Liver (tissue), 9 donors: ENCODE data around the gene UBL3. TPM values are rescaled to one million over a fixed set of nuclear protein-coding genes. Genes with fewer than 3 reads are reported as not detected.

Source experiments
- DNase-seq: peaks from one replicate; pipeline ENCODE4 v3.0.0-alpha.2; 2017; ENCODE audit warnings: low spot score
- H3K27ac ChIP-seq, 2 donors: one replicate each; pipeline ENCODE4 v1.7.0; 2013; ENCODE audit warnings: inconsistent platforms in 2 of 2, low read length in 2 of 2, control low read depth in 1 of 2, low read depth in 1 of 2, mild to moderate bottlenecking in 1 of 2
- H3K27me3 ChIP-seq, 4 donors: one replicate each; pipeline versions ENCODE4 v1.6.1 to v1.7.0; 2013; ENCODE audit warnings: low read length in 3 of 4, inconsistent platforms in 1 of 4, mild to moderate bottlenecking in 1 of 4, moderate library complexity in 1 of 4; ENCODE audit not compliant: control insufficient read depth in 4 of 4, insufficient read depth in 4 of 4
- H3K36me3 ChIP-seq, 4 donors: one replicate each; pipeline versions ENCODE4 v1.6.1 to v1.7.0; 2013; ENCODE audit warnings: low read length in 3 of 4, mild to moderate bottlenecking in 3 of 4, low read depth in 1 of 4, moderate library complexity in 1 of 4; ENCODE audit not compliant: control insufficient read depth in 4 of 4, insufficient read depth in 3 of 4
- H3K4me1 ChIP-seq, 4 donors: one replicate each; pipeline versions ENCODE4 v1.6.1 to v1.7.0; 2013; ENCODE audit warnings: low read length in 3 of 4, mild to moderate bottlenecking in 3 of 4, moderate library complexity in 1 of 4; ENCODE audit not compliant: control insufficient read depth in 4 of 4, insufficient read depth in 4 of 4
- H3K4me3 ChIP-seq, 3 donors: one replicate each; pipeline versions ENCODE4 v1.6.1 to v1.7.0; 2013; ENCODE audit warnings: low read length in 3 of 3, control low read depth in 1 of 3, low read depth in 1 of 3, mild to moderate bottlenecking in 1 of 3
- H3K9ac ChIP-seq, 2 donors: one replicate each; pipeline ENCODE4 v1.7.0; 2013; ENCODE audit warnings: low read length in 2 of 2, mild to moderate bottlenecking in 2 of 2, moderate library complexity in 2 of 2, control low read depth in 1 of 2, low read depth in 1 of 2
- H3K9me3 ChIP-seq, 4 donors: one replicate each; pipeline versions ENCODE4 v1.6.1 to v1.7.0; 2013; ENCODE audit warnings: low read length in 3 of 4; ENCODE audit not compliant: control insufficient read depth in 4 of 4
- ATF3 ChIP-seq: IDR thresholded peaks from 2 replicates; pipeline ENCODE4 v1.6.1; 2016; ENCODE audit warnings: antibody characterized with exemption
- EGR1 ChIP-seq, 2 donors: IDR thresholded peaks; 2 replicates each; pipeline ENCODE4 v1.6.1; 2016 to 2018; ENCODE audit warnings: antibody characterized with exemption in 2 of 2, low read depth in 2 of 2
- FOXA1 ChIP-seq: IDR thresholded peaks from 2 replicates; pipeline ENCODE4 v1.6.1; 2016; ENCODE audit warnings: antibody characterized with exemption
- FOXA2 ChIP-seq: IDR thresholded peaks from 2 replicates; pipeline ENCODE4 v1.6.1; 2016; ENCODE audit warnings: antibody characterized with exemption
- GABPA ChIP-seq, 2 donors: IDR thresholded peaks in 1 of 2; conservative IDR thresholded peaks in 1 of 2; 2 replicates each; pipeline ENCODE4 v1.6.1; 2016; ENCODE audit warnings: antibody characterized with exemption in 2 of 2, mild to moderate bottlenecking in 1 of 2, moderate library complexity in 1 of 2
- HNF4A ChIP-seq, 2 donors: conservative IDR thresholded peaks; 2 replicates each; pipeline ENCODE4 v1.6.1; 2016; ENCODE audit warnings: antibody characterized with exemption in 2 of 2, mild to moderate bottlenecking in 2 of 2
- HNF4G ChIP-seq: IDR thresholded peaks from 2 replicates; pipeline ENCODE4 v1.6.1; 2016; ENCODE audit warnings: antibody characterized with exemption
- JUND ChIP-seq, 2 donors: IDR thresholded peaks; 2 replicates each; pipeline ENCODE4 v1.6.1; 2016; ENCODE audit warnings: antibody characterized with exemption in 2 of 2
- NR2F2 ChIP-seq: IDR thresholded peaks from 2 replicates; pipeline ENCODE4 v1.6.1; 2016; ENCODE audit warnings: antibody characterized with exemption
- RAD21 ChIP-seq, 2 donors: IDR thresholded peaks; 2 replicates each; pipeline ENCODE4 v1.6.1; 2016; ENCODE audit warnings: antibody characterized with exemption in 2 of 2, mild to moderate bottlenecking in 2 of 2
- REST ChIP-seq: IDR thresholded peaks from 2 replicates; pipeline ENCODE4 v1.6.1; 2016; ENCODE audit warnings: antibody characterized with exemption, mild to moderate bottlenecking
- RXRA ChIP-seq, 2 donors: IDR thresholded peaks; 2 replicates each; pipeline ENCODE4 v1.6.1; 2017 to 2018; ENCODE audit warnings: antibody characterized with exemption in 2 of 2, mild to moderate bottlenecking in 1 of 2
- SP1 ChIP-seq: IDR thresholded peaks from 2 replicates; pipeline ENCODE4 v1.6.1; 2018; ENCODE audit warnings: antibody characterized with exemption, mild to moderate bottlenecking
- TAF1 ChIP-seq: conservative IDR thresholded peaks from 2 replicates; pipeline ENCODE4 v1.6.1; 2016; ENCODE audit warnings: antibody characterized with exemption, mild to moderate bottlenecking
- YY1 ChIP-seq: IDR thresholded peaks from 2 replicates; pipeline ENCODE4 v1.6.1; 2016; ENCODE audit warnings: antibody characterized with exemption, mild to moderate bottlenecking
- ZBTB33 ChIP-seq: IDR thresholded peaks from 2 replicates; pipeline ENCODE4 v1.6.1; 2016; ENCODE audit warnings: antibody characterized with exemption
- WGBS: extraction: QIAGEN DNeasy Blood & Tissue Kit; methylation state at CpG from one replicate; pipeline ENCODE4 v1.1.7; 2013; 5-methylcytosine and 5-hydroxymethylcytosine counted together
- polyA plus RNA-seq, 2 donors: library from polyadenylated mRNA; stranded (reverse) in 1 of 2; unstranded in 1 of 2; fragments of 200-250 nt in 1 of 2; fragments of >200 nt in 1 of 2; fragmentation: Nextera tagmentation in 1 of 2; extraction: Ambion mirVana in 1 of 2; gene quantifications; one replicate each; pipeline versions ENCODE4 v1.2.1 to v1.2.3, GENCODE V29; 2013 to 2015
- total RNA-seq, 2 donors: library from RNA; depleted of rRNA; stranded (reverse); fragments of >200 nt; gene quantifications; one replicate each; pipeline ENCODE4 v1.2.3, GENCODE V29; 2014
- TF ChIP-seq, protein P1 (sequence below): fragments of 150-350 bp; IDR thresholded peaks from 2 replicates; pipeline ENCODE4 v1.5.1; 2017; ENCODE audit warnings: improper control_type of control experiment, low read depth, low read length; ENCODE audit not compliant: missing input control
- donor health status: healthy.
- donor health status: healthy.
- donor health status: healthy.
- donor health status: healthy.
- donor health status: healthy.

The UBL3 gene
- total and polyA plus RNA-seq, 4 donors, result 13.9 to 21.3 (median 15.9) TPM

DNA sequence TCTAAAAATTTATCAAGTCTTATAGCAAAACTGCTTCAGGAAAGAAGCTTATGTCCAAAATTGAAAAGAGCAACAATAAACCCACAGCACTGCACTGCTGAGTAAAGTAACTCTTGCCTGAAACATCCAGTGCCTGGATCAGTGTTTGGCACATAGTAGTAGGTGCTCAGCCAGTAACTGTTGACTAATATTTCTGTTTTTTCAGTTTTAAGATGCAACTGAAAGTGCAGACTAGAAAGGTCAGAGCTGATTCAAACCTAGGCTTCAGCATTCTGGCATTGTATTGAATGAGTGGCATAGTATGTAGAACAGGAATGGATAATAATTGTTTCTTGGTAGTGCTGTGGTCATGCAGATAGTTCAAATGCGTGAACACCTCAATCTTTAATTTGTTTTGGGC lies 67.6 kb downstream of the UBL3 start:
- Histone ChIP-seq H3K27ac (no peak overlapping the region), H3K27me3 (no peaks in the 10 kb centered on the region), H3K36me3 (no peaks in the 10 kb centered on the region), H3K9ac (no peak overlapping the region), H3K4me3 (no peak overlapping the region), H3K4me1 (peaks cover 0 to 24% (median 20%) of the 10 kb centered on the region in 4 donors), H3K9me3 (no peaks in the 10 kb centered on the region)
- WGBS, result 96% methylated on average over 1 of the region's 1 CpG
- TF ChIP-seq YY1 (no peak), HNF4A (conservative IDR thresholded peaks at IDR 0.05) (no peak), TAF1 (no peak), HNF4G (no peak), RXRA (IDR thresholded peaks at IDR 0.05) (no peak), NR2F2 (no peak), JUND (IDR thresholded peaks at IDR 0.05) (no peak), EGR1 (IDR thresholded peaks at IDR 0.05; ENCODE audit: low read depth in 2 of 2) (no peak), RAD21 (IDR thresholded peaks at IDR 0.05) (no peak), SP1 (no peak), ATF3 (no peak), FOXA2 (no peak), REST (no peak), ZBTB33 (no peak), GABPA (IDR thresholded peaks at IDR 0.05 in 1 of 2, conservative IDR thresholded peaks at IDR 0.05 in 1 of 2) (no peak), FOXA1 (no peak)
- TF ChIP-seq, protein P1, sequence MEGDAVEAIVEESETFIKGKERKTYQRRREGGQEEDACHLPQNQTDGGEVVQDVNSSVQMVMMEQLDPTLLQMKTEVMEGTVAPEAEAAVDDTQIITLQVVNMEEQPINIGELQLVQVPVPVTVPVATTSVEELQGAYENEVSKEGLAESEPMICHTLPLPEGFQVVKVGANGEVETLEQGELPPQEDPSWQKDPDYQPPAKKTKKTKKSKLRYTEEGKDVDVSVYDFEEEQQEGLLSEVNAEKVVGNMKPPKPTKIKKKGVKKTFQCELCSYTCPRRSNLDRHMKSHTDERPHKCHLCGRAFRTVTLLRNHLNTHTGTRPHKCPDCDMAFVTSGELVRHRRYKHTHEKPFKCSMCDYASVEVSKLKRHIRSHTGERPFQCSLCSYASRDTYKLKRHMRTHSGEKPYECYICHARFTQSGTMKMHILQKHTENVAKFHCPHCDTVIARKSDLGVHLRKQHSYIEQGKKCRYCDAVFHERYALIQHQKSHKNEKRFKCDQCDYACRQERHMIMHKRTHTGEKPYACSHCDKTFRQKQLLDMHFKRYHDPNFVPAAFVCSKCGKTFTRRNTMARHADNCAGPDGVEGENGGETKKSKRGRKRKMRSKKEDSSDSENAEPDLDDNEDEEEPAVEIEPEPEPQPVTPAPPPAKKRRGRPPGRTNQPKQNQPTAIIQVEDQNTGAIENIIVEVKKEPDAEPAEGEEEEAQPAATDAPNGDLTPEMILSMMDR, result no peak
- no peak for DNase-seq

DNA sequence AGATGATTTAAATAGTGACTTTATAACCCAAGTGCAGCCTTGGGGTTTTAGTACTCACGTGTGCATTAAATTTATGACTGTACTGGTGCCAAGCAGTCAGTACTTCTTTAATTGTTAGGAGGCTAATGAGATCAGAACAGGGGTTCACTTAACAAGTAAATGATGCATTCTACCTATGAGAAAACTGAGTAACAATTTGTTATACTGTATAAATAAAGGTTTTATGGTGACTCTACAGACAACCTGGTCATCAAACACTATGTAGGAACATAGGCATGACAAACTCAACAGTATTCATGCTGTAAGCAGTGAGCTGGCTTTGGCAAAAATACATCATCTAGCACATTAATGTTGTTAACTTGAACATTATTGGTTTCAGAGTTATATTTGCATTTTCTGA lies 75.6 kb downstream of the UBL3 start:
- TF ChIP-seq SP1, result no peak
- no peak overlapping the region for H3K27ac ChIP-seq
- H3K27me3 ChIP-seq, result no peaks in the 10 kb centered on the region
- H3K36me3 ChIP-seq, result peaks cover 0 to 2% (median 0%) of the 10 kb centered on the region in 4 donors
- H3K9ac ChIP-seq, result no peak overlapping the region
- H3K9me3 ChIP-seq, result no peaks in the 10 kb centered on the region
- H3K4me1 ChIP-seq, result peaks cover 0 to 7% (median 0%) of the 10 kb centered on the region in 4 donors
- WGBS, result 88% methylated on average over 1 of the region's 1 CpG
- DNase-seq, result no peak
- no peak overlapping the region for H3K4me3 ChIP-seq
